ENCODE results near the gene TRAT1. TPM values are rescaled to one million over a fixed set of nuclear protein-coding genes. Genes with fewer than 3 reads are reported as not detected.

TRAT1 gene, protein sequence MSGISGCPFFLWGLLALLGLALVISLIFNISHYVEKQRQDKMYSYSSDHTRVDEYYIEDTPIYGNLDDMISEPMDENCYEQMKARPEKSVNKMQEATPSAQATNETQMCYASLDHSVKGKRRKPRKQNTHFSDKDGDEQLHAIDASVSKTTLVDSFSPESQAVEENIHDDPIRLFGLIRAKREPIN
- 1 to 10 TPM in 1 of 3 donors, under 1 TPM in 2; 0.64 to 2.0 (median 0.88) TPM for total RNA-seq

DNA sequence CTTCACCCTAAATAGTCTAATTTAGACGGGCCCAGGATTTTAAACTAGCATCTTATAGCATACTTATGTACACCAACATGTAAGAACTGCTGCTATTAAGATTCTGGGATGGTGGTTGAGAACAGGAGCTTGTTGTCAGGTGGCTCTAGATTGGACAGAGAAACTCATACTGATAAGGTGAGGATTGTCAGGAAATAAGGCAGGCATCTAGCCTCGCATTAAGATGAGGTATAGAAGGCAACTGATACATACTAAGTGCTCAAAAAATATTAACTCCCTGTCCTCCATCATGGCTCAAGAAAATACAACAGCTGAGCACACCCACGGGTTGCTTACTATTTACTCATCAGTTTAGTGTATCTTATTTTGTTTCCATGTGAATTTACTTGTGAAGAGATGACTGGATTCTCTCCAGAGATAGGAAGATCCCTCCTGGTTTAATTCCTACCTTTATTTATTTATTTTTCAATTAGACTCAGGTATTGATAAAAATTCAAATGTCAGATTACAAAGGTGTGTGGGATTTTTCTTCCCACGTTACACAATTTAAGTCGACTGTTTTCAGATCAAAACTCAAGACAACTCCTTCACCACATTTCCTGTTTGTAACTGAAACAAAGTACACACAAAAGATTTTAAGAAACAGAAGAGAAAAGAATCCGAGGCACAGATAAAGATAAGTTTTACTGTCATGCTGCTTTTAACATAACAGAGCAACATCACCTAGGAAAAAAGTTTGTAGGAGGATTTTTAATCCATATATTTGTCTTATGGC, at the start of gene TRAT1:
TRAT1 (plus strand) TSS at position 664 of the 775 bp plus-strand sequence. CDS start 142 bp downstream, outside the sequence.
- Histone ChIP-seq H3K36me3 (no peaks in the 10 kb centered on the region), H3K27me3 (no peaks in the 10 kb centered on the region), H3K4me3 (no peak within 1 kb of the TSS), H3K4me1 (no peaks in the 10 kb centered on the region), H3K9me3 (no peaks in the 10 kb centered on the region), H3K27ac (no peak within 1 kb of the TSS)
- DNase-seq (ENCODE audit: low spot score in 2 of 2), result no peak
- intact Hi-C loops (cut with DNase I; ENCODE audit: low total_unique reads), result no loop called here
- TF ChIP-seq, protein P1, sequence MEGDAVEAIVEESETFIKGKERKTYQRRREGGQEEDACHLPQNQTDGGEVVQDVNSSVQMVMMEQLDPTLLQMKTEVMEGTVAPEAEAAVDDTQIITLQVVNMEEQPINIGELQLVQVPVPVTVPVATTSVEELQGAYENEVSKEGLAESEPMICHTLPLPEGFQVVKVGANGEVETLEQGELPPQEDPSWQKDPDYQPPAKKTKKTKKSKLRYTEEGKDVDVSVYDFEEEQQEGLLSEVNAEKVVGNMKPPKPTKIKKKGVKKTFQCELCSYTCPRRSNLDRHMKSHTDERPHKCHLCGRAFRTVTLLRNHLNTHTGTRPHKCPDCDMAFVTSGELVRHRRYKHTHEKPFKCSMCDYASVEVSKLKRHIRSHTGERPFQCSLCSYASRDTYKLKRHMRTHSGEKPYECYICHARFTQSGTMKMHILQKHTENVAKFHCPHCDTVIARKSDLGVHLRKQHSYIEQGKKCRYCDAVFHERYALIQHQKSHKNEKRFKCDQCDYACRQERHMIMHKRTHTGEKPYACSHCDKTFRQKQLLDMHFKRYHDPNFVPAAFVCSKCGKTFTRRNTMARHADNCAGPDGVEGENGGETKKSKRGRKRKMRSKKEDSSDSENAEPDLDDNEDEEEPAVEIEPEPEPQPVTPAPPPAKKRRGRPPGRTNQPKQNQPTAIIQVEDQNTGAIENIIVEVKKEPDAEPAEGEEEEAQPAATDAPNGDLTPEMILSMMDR (IDR thresholded peaks at IDR 0.05), result no peak
- no peak for TF ChIP-seq POLR2AphosphoS5 (IDR thresholded peaks at IDR 0.05)
- TF ChIP-seq POLR2A (IDR thresholded peaks at IDR 0.05), result no peak

DNA sequence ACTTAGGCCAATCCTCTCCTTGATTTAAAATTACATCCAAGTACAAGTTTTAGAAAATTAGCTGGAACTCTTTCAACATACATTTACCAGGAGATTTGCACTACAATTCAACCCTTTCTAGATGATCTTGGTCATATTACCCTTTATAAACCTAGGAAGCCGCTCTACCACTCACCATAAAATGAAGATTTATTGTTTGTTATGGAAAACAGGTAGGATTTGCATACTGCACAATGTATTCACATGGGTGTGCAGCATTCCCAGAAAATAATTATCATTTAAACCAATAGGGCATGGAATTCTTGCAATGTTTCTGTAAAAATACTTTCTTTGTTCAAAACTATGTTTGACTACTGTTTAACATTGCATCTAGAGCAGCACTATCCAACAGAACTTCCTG, 46.9 kb upstream of the TRAT1 start:
- Histone ChIP-seq H3K27ac (no peak overlapping the region), H3K4me1 (no peaks in the 10 kb centered on the region), H3K9me3 (no peaks in the 10 kb centered on the region), H3K27me3 (no peaks in the 10 kb centered on the region), H3K36me3 (no peaks in the 10 kb centered on the region), H3K4me3 (no peak overlapping the region)
- DNase-seq (ENCODE audit: low spot score in 2 of 2), result no peak
- TF ChIP-seq, protein P1 (IDR thresholded peaks at IDR 0.05), result no peak
- no peak for TF ChIP-seq POLR2A (IDR thresholded peaks at IDR 0.05)
- intact Hi-C loops (cut with DNase I; ENCODE audit: low total_unique reads), result no loop called here

DNA sequence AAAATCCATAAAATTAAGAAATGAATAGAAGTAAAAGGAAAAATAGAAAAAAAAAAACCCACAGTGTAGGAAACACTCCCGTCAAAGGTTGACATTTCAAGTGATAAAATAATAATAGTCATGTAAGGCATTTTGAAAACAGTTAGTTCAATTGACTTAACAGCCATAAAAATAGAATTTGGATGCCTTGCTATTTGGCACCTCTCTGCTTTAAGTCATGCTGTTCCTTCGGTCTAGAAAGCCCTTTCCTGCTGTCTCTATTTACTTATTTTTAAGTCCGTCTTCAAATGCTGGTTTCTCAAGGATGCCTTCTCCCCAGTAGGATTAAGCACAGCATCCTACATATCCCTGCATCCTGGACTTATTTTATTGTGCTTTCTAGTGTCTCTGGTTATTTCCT, 43.1 kb upstream of the TRAT1 start:
- H3K27me3 ChIP-seq, result no peaks in the 10 kb centered on the region
- H3K4me3 ChIP-seq, result no peak overlapping the region
- DNase-seq (ENCODE audit: low spot score in 2 of 2), result no peak
- H3K4me1 ChIP-seq, result no peaks in the 10 kb centered on the region
- no peaks in the 10 kb centered on the region for H3K9me3 ChIP-seq
- no peak overlapping the region for H3K27ac ChIP-seq
- intact Hi-C loops (cut with DNase I; ENCODE audit: low total_unique reads), result no loop called here
- H3K36me3 ChIP-seq, result no peaks in the 10 kb centered on the region
- TF ChIP-seq, protein P1 (IDR thresholded peaks at IDR 0.05), result no peak
- TF ChIP-seq POLR2AphosphoS5 (IDR thresholded peaks at IDR 0.05) (no peak), POLR2A (IDR thresholded peaks at IDR 0.05) (no peak)

DNA sequence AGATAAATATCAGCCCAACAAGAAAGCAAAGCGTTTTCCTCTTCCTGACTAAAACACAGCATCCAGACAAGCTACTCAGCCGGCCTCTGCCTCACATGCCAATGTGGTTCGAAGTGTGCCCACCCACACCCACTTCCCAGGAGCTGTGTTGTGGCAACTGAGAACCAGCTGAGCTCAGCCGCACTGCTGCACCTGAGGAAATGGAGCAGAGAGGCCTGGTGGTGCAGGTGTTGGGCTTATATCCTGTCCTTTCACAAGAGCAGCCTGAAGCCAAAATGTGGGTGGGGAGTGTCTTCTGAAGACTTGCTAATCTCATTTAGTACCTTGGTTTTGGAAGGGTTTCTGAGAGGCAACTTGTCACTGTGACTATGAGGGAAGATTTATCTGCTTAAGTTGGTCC, 42.4 kb upstream of the TRAT1 start:
- Histone ChIP-seq H3K4me3 (no peak overlapping the region), H3K27me3 (no peaks in the 10 kb centered on the region), H3K4me1 (no peaks in the 10 kb centered on the region), H3K36me3 (no peaks in the 10 kb centered on the region), H3K9me3 (no peaks in the 10 kb centered on the region), H3K27ac (no peak overlapping the region)
- intact Hi-C loops (cut with DNase I; ENCODE audit: low total_unique reads), result no loop called here
- DNase-seq (ENCODE audit: low spot score in 2 of 2), result no peak
- TF ChIP-seq, protein P1 (IDR thresholded peaks at IDR 0.05), result no peak
- TF ChIP-seq POLR2AphosphoS5 (IDR thresholded peaks at IDR 0.05) (no peak), POLR2A (IDR thresholded peaks at IDR 0.05) (no peak)

DNA sequence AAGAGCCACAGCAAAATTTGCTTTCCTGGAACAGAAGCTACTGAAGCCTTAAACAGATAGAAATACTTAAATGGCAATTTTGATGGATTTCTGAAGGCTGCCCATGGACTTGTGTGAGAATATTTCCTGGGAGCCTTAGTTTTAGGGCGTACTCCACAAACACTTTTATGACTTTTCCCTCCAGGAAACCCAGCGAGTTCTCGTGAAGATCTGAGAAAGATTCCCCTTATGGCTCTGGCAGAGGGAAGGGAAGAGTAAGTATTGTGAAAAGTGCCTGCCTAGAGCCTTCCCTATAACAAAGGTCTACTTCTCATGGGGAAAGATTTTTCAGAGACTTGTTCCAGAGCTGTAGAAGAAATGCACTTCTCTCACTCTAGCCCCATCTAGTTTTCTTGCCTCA, 31.1 kb upstream of the TRAT1 start:
- H3K9me3 ChIP-seq, result peaks cover 0 to 8% of the 10 kb centered on the region in 2 donors
- no peak for DNase-seq (ENCODE audit: low spot score in 2 of 2)
- intact Hi-C loops (cut with DNase I; ENCODE audit: low total_unique reads), result no loop called here
- H3K4me3 ChIP-seq, result no peak overlapping the region
- no peak overlapping the region for H3K27ac ChIP-seq
- H3K4me1 ChIP-seq, result no peaks in the 10 kb centered on the region
- no peaks in the 10 kb centered on the region for H3K36me3 ChIP-seq
- TF ChIP-seq POLR2AphosphoS5 (IDR thresholded peaks at IDR 0.05) (no peak), POLR2A (IDR thresholded peaks at IDR 0.05) (no peak)
- TF ChIP-seq, protein P1 (IDR thresholded peaks at IDR 0.05), result no peak
- H3K27me3 ChIP-seq, result no peaks in the 10 kb centered on the region

Data from breast epithelium (tissue), 4 donors.